ENCODE measurements around the gene PRDM15.

The PRDM15 gene

DNA sequence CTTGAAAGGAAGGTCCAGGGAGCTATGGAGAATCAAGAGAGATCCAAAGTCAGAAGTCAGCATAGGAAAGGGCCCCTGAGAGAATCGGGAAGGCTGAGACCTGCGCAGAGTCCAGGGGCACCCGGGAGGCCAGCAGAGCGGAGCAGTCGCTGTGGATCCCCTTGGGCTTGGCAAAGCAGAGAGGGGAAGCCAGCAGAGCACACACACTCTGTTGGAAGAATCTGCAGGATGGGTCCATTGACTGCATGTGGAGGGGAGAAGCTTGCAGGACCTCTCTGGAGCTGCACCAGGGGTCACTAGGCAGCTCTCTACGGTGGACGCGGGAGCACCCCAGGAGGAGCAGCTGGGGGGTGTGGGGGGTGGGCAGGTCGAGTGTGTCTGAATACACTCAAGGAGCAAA lies 118.7 kb downstream of the PRDM15 start:
- Histone ChIP-seq H3K9me3 (ENCODE audit: control insufficient read depth, low read length) (no peaks in the 10 kb centered on the region), H3K4me1 (ENCODE audit: control insufficient read depth, insufficient read depth, low read length, poor library complexity, severe bottlenecking) (peaks cover 25% of the 10 kb centered on the region), H3K36me3 (ENCODE audit: control insufficient read depth, insufficient read depth, low read length) (no peaks in the 10 kb centered on the region), H3K27ac (ENCODE audit: low read depth, low read length, severe bottlenecking) (no peak overlapping the region), H3K4me3 (ENCODE audit: extremely low read depth, insufficient read depth, low read length, poor library complexity, severe bottlenecking) (no peak overlapping the region)
- WGBS, 2 experiments (ENCODE audit: insufficient coverage in 2 of 2): 75% methylated on average over 6 to 9 of the region's 9 CpGs

DNA sequence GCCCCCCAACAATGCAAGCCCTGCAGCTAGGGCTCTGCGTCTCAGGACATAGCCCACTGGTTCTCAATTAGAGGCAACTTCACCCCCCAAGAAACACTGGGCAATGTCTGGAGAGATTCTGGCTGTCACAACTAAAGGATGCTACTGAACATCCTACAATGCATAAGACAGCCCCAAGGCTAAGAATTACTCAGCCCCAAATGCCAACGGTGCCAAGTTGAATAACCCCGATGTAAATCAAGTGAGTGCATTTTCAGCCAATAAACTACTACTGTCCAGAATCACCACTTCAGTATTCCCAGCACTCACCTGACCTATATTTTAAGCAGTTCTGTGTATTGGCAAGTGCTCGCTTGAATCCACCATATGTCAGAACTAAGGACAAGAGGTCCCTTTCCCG lies 119.2 kb downstream of the PRDM15 start:
- WGBS, 2 experiments (ENCODE audit: insufficient coverage in 2 of 2): 96 to 100% methylated on average over 2 to 4 of the region's 5 CpGs
- Histone ChIP-seq H3K36me3 (ENCODE audit: control insufficient read depth, insufficient read depth, low read length) (no peaks in the 10 kb centered on the region), H3K4me3 (ENCODE audit: extremely low read depth, insufficient read depth, low read length, poor library complexity, severe bottlenecking) (no peak overlapping the region), H3K4me1 (ENCODE audit: control insufficient read depth, insufficient read depth, low read length, poor library complexity, severe bottlenecking) (peaks cover 25% of the 10 kb centered on the region), H3K27ac (ENCODE audit: low read depth, low read length, severe bottlenecking) (no peak overlapping the region), H3K9me3 (ENCODE audit: control insufficient read depth, low read length) (no peaks in the 10 kb centered on the region)

DNA sequence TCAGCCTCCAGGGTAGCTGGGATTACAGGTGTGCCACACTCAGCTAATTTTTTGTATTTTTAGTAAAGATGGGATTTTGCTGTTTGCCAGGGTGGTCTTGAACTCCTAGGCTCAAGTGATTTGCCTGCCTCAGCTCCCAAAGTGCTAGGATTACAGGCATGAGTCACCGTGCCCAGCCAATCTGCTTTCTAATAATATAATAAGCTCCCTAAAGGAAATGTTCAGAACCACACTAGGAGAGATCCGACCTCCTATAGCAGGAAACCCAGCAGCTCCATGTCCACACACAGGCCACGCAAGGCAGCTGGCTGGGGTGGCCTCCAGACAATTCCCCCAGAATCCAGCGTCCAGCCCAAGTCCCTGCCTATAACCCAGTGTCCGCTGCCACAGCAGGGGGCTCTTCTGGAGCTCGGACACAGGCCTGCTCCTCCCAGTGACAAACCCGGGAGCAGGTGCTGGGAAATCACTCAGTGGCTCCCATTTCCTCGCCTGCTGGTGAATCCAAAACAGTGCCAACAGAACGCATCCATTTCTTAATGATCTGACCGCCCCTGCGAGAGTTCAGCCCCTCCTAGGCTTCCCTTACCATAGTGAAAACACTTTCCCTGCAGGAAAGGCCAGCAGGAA lies 119.8 kb downstream of the PRDM15 start:
- no peaks in the 10 kb centered on the region for H3K36me3 ChIP-seq (ENCODE audit: control insufficient read depth, insufficient read depth, low read length)
- no peak overlapping the region for H3K4me3 ChIP-seq (ENCODE audit: extremely low read depth, insufficient read depth, low read length, poor library complexity, severe bottlenecking)
- no peaks in the 10 kb centered on the region for H3K9me3 ChIP-seq (ENCODE audit: control insufficient read depth, low read length)
- WGBS, 2 experiments (ENCODE audit: insufficient coverage in 2 of 2): 77 to 78% methylated on average over 9 of the region's 11 CpGs
- no peak overlapping the region for H3K27ac ChIP-seq (ENCODE audit: low read depth, low read length, severe bottlenecking)
- H3K4me1 ChIP-seq (ENCODE audit: control insufficient read depth, insufficient read depth, low read length, poor library complexity, severe bottlenecking): peaks cover 25% of the 10 kb centered on the region

DNA sequence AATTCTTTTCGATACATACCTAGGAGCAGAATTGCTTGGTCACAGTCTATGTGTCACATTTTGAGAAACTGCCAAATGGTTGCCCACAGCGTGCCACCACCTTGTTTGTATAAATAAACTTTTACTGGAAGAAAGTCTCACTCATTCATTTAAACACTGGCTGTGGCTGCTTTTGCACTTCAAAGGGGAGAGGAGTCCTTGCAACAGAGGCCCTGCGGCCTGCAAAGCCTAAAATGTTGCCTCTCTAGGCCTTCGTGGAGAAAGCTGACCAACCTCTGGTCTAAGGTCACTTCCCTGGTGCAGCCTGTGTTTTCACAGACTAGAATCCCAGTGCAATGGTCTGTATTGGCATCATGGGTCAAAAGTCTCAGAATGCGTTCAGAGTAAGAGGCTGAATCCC lies 120.6 kb downstream of the PRDM15 start:
- 72 to 78% methylated on average over 4 of the region's 5 CpGs for WGBS, 2 experiments (ENCODE audit: insufficient coverage in 2 of 2)
- H3K4me1 ChIP-seq (ENCODE audit: control insufficient read depth, insufficient read depth, low read length, poor library complexity, severe bottlenecking): peaks cover 31% of the 10 kb centered on the region

DNA sequence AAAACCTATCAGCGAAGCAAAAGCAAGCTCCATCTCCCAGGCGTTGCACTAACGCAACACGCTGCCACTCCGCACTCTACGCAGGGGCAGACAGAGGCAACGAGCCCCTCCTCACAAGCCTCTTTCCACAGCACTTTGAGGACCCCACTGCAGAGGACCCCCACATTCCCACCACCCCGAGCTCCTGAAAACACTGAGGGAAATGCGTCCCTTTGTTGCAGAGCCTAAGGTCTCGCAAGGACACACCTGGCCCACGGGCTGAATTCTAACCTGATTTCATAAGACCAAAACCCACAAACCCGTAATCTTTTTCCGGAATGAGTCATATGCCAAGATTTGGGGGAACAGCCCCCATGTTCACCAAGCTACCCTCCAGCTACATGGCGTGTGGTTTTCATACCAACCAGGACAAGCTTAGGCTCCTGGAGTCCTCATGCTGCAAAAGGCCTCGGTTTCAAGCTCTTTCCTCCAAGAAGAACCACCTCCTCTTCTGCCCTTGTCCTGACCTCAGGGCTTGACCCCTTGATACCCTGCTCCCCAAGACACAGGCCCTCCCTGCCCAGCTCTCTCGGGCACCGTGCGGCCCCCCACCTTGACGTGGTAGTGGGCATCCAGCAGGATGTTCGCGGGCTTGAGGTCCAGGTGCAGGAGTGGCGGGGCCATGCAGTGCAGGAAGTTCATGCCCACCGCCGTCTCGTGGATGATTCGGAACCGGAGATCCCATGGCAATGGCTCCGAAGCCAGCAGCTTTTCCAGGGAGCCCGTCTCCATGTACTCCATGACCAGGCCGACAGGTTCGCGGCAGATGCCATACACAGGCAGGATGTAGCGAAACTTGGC lies 123.0 kb downstream of the PRDM15 start:
- no peak overlapping the region for H3K4me3 ChIP-seq (ENCODE audit: extremely low read depth, insufficient read depth, low read length, poor library complexity, severe bottlenecking)
- no peaks in the 10 kb centered on the region for H3K9me3 ChIP-seq (ENCODE audit: control insufficient read depth, low read length)
- H3K27ac ChIP-seq (ENCODE audit: low read depth, low read length, severe bottlenecking): no peak overlapping the region
- H3K4me1 ChIP-seq (ENCODE audit: control insufficient read depth, insufficient read depth, low read length, poor library complexity, severe bottlenecking): peaks cover 35% of the 10 kb centered on the region
- no peaks in the 10 kb centered on the region for H3K36me3 ChIP-seq (ENCODE audit: control insufficient read depth, insufficient read depth, low read length)
- 96 to 98% methylated on average over 31 to 32 of the region's 33 CpGs for WGBS, 2 experiments (ENCODE audit: insufficient coverage in 2 of 2)

More for the DNA sequence above, 120.6 kb downstream of the PRDM15 start:
- Histone ChIP-seq H3K36me3 (ENCODE audit: control insufficient read depth, insufficient read depth, low read length) (no peaks in the 10 kb centered on the region), H3K27ac (ENCODE audit: low read depth, low read length, severe bottlenecking) (no peak overlapping the region), H3K4me3 (ENCODE audit: extremely low read depth, insufficient read depth, low read length, poor library complexity, severe bottlenecking) (no peak overlapping the region), H3K9me3 (ENCODE audit: control insufficient read depth, low read length) (no peaks in the 10 kb centered on the region)

DNA sequence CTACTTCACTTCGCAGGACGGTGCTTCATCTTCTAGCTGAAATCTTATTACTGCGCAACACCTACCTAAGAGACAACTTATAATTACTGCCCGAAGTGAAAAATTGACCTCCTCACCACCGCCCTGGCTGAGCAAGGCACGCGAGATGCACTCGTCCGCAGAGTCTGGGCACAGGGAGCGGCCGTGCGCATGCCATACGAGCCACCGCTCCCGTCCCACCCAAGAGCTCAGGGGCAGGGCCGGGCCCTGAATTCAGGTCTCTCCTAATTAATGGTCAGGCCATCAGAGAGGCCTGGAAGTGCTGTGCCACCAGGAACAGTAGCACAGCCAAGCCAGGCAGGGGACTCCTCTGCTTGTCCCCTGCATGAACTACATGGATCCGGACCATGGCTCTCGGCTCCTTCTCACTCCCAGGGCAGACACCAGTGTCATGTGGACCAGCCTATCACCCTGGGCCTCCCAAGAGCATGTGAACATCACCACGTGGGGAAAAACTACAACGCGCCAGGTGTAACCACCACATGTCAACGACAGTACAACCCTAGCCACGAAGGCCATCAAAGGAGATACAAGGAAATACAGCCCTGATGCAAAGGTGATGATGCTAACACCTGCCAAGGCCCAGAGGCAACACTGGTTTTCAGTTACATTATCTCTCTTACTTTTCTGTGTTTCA lies 123.7 kb downstream of the PRDM15 start:
- 93% methylated on average over 21 to 22 of the region's 23 CpGs for WGBS, 2 experiments (ENCODE audit: insufficient coverage in 2 of 2)
- H3K4me1 ChIP-seq (ENCODE audit: control insufficient read depth, insufficient read depth, low read length, poor library complexity, severe bottlenecking): peaks cover 31% of the 10 kb centered on the region
- H3K36me3 ChIP-seq (ENCODE audit: control insufficient read depth, insufficient read depth, low read length): no peaks in the 10 kb centered on the region
- H3K27ac ChIP-seq (ENCODE audit: low read depth, low read length, severe bottlenecking): no peak overlapping the region
- H3K4me3 ChIP-seq (ENCODE audit: extremely low read depth, insufficient read depth, low read length, poor library complexity, severe bottlenecking): no peak overlapping the region
- no peaks in the 10 kb centered on the region for H3K9me3 ChIP-seq (ENCODE audit: control insufficient read depth, low read length)

DNA sequence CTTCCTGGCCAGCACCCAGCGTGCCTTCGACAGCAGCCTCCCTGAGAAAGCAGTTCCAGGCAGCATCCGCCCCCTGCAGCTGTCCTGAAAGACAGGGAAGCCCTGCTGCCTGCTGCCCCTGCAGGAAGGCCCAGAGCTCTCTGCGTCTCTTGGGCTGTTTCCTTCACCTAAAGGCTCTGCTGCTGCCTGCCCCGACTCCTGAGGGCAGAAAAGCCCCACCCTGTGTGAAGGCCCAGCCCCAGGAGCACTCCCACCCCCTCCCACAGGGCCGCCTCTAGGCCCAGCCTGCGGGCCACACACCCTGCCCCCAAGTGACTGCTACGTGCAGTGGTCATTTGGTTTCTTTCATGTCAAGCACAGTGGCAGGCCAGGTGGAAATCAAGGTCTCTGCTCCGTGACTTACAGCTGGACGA lies 124.7 kb downstream of the PRDM15 start:
- Histone ChIP-seq H3K36me3 (ENCODE audit: control insufficient read depth, insufficient read depth, low read length) (no peaks in the 10 kb centered on the region), H3K4me1 (ENCODE audit: control insufficient read depth, insufficient read depth, low read length, poor library complexity, severe bottlenecking) (peaks cover 31% of the 10 kb centered on the region), H3K27ac (ENCODE audit: low read depth, low read length, severe bottlenecking) (no peak overlapping the region), H3K4me3 (ENCODE audit: extremely low read depth, insufficient read depth, low read length, poor library complexity, severe bottlenecking) (no peak overlapping the region), H3K9me3 (ENCODE audit: control insufficient read depth, low read length) (no peaks in the 10 kb centered on the region)
- 28 to 36% methylated on average over 8 to 9 of the region's 10 CpGs for WGBS, 2 experiments (ENCODE audit: insufficient coverage in 2 of 2)

DNA sequence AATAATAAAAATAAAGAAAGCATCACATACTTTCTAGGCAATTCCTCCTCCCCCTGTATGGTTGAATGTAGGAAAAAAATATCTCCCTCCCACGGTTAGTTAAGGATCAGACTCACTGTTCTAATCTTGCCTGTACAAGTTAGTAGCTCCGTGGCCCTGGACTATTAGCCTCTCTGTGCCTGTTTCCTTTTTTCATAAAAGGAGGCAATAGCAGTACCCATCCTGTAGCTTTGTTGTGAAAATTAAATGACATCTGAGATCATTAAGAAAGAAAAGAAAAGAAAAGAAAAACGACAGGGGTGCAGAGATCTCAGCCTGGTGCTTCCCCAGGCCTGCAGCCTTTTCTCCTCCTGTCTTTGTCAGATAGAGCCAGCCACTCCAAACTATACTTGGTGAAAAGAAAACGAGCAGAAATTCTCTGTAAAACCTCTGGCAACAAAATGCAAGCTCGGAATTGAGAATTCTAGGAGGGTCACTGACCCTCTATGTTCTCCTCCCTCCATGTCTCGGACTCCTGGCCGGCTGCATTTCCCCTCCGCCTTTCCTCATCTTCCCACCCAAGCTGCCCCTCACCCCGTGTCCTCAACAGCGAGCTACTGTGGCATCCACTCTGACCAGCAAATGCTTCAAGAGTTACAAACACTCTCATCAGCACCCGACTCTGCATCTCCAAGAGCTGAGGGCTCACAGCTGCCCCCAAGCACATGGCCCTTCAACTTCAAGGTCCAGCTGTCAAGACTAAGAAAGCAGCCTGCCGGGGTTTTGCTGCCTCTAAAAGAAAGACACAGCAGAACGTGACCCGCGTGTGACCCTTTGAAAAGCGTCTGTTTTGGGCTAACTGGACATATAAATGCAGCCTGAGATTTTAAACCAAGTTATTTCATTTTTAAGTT lies 125.9 kb downstream of the PRDM15 start:
- Histone ChIP-seq H3K4me1 (ENCODE audit: control insufficient read depth, insufficient read depth, low read length, poor library complexity, severe bottlenecking) (peaks cover 31% of the 10 kb centered on the region), H3K27ac (ENCODE audit: low read depth, low read length, severe bottlenecking) (no peak overlapping the region)

DNA sequence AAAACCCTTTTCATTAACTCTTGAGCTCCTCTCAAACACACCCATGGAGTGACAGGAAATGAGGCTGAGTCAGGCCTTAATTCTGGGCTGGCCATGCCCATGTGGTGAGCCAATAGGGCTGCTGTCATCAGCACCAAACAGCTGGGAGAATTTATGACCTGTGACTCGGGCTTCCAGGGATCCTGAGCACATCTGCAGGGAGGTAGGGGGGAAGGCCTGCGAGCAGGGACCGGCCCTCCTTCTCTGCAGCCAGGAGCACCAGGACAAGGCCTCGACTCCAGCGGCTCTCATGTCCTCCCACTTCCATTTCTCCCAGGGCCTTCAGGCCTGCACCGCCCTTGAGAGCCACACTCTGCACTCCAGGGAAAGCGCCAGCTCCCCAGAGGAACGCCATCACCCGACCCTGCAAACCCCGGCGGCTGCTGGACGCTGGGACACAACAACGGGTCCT lies 126.9 kb downstream of the PRDM15 start:
- peaks cover 31% of the 10 kb centered on the region for H3K4me1 ChIP-seq (ENCODE audit: control insufficient read depth, insufficient read depth, low read length, poor library complexity, severe bottlenecking)
- no peak overlapping the region for H3K4me3 ChIP-seq (ENCODE audit: extremely low read depth, insufficient read depth, low read length, poor library complexity, severe bottlenecking)
- 57 to 64% methylated on average over 12 to 13 of the region's 13 CpGs for WGBS, 2 experiments (ENCODE audit: insufficient coverage in 2 of 2)
- H3K36me3 ChIP-seq (ENCODE audit: control insufficient read depth, insufficient read depth, low read length): no peaks in the 10 kb centered on the region
- H3K9me3 ChIP-seq (ENCODE audit: control insufficient read depth, low read length): no peaks in the 10 kb centered on the region
- H3K27ac ChIP-seq (ENCODE audit: low read depth, low read length, severe bottlenecking): peak overlapping the region; percentile 36

More for the DNA sequence above, 125.9 kb downstream of the PRDM15 start:
- no peaks in the 10 kb centered on the region for H3K9me3 ChIP-seq (ENCODE audit: control insufficient read depth, low read length)
- no peak overlapping the region for H3K4me3 ChIP-seq (ENCODE audit: extremely low read depth, insufficient read depth, low read length, poor library complexity, severe bottlenecking)
- H3K36me3 ChIP-seq (ENCODE audit: control insufficient read depth, insufficient read depth, low read length): no peaks in the 10 kb centered on the region
- WGBS, 2 experiments (ENCODE audit: insufficient coverage in 2 of 2): 51 to 59% methylated on average over 11 of the region's 16 CpGs

DNA sequence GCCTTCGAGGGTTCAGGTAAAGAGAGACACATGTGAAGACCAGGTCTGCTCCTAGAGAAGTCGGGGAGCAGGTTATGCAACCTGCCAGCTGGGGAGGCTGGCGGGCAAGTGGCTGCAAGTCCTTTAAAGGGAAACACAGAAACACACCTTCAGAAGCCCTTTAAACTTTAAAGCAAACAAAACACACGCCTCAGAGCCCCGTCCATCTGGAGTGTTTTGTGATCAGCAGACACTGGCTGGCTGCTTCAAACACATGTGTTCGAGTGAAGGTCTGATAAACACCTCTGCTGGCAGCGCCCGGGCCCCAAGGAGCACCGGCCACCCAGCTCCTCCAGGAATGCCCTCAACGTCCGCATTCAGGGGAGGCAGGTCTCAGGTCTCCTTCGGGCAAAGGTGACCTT lies 127.5 kb downstream of the PRDM15 start:
- no peaks in the 10 kb centered on the region for H3K36me3 ChIP-seq (ENCODE audit: control insufficient read depth, insufficient read depth, low read length)
- H3K27ac ChIP-seq (ENCODE audit: low read depth, low read length, severe bottlenecking): no peak overlapping the region
- WGBS, 2 experiments (ENCODE audit: insufficient coverage in 2 of 2): 80 to 82% methylated on average over 10 to 11 of the region's 12 CpGs
- H3K9me3 ChIP-seq (ENCODE audit: control insufficient read depth, low read length): no peaks in the 10 kb centered on the region
- H3K4me3 ChIP-seq (ENCODE audit: extremely low read depth, insufficient read depth, low read length, poor library complexity, severe bottlenecking): no peak overlapping the region
- peaks cover 31% of the 10 kb centered on the region for H3K4me1 ChIP-seq (ENCODE audit: control insufficient read depth, insufficient read depth, low read length, poor library complexity, severe bottlenecking)

Measured in mesodermal cell (in vitro differentiated cells).